ENCODE measurements around the gene PIGR.

DNA sequence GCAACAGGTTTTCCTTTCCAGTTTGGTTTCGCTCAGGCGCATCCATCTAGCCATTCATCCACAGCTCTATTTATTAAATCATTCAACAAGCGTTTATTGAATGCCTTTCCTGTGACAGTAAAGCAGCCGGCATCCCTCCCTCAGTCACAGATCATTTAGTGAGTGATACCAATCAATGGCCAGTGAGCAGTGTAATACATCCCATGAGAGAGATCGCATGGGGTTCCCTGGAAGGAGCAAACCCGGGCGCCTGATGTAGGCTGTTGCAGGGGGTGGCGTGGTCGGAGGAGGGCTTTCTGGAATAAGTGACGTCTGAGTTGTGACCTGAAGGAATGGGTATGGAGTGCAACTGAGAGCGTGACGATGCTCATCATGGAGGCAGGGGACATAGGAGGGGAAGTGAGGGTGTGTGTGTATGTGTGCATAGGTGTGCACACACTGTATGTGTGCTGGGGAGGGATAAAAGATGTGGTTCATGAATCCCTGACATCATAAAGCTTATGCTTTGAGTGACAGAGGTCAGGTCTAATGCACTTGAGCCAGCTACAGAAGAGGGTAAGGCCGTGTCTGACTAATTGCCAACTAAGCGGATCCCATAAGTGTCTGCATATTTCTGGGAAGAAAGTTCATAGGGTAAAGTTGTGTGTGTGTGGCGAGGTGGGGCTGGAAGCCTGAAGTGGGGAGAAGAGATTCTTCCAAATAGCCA lies 31.1 kb downstream of the PIGR start:
- TF ChIP-seq, protein P1, sequence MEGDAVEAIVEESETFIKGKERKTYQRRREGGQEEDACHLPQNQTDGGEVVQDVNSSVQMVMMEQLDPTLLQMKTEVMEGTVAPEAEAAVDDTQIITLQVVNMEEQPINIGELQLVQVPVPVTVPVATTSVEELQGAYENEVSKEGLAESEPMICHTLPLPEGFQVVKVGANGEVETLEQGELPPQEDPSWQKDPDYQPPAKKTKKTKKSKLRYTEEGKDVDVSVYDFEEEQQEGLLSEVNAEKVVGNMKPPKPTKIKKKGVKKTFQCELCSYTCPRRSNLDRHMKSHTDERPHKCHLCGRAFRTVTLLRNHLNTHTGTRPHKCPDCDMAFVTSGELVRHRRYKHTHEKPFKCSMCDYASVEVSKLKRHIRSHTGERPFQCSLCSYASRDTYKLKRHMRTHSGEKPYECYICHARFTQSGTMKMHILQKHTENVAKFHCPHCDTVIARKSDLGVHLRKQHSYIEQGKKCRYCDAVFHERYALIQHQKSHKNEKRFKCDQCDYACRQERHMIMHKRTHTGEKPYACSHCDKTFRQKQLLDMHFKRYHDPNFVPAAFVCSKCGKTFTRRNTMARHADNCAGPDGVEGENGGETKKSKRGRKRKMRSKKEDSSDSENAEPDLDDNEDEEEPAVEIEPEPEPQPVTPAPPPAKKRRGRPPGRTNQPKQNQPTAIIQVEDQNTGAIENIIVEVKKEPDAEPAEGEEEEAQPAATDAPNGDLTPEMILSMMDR (IDR thresholded peaks at IDR 0.05): no peak
- no peak for TF ChIP-seq POLR2A (IDR thresholded peaks at IDR 0.05)

All from adrenal gland (tissue), 5 donors.